GM12874 (cell line): ENCODE data around the gene CHD1.

ENCODE experiments used
- TF ChIP-seq, protein P1 (sequence below): IDR thresholded peaks from 2 replicates; pipeline ENCODE4 v1.5.1; 2011; ENCODE audit warnings: low read depth, mild to moderate bottlenecking, control low read depth, low read length, moderate library complexity; ENCODE audit not compliant: insufficient read depth

The CHD1 gene

GRCh38 chr5:98880598-98880997 lies 48.2 kb downstream of the CHD1 start:
- TF ChIP-seq, protein P1, sequence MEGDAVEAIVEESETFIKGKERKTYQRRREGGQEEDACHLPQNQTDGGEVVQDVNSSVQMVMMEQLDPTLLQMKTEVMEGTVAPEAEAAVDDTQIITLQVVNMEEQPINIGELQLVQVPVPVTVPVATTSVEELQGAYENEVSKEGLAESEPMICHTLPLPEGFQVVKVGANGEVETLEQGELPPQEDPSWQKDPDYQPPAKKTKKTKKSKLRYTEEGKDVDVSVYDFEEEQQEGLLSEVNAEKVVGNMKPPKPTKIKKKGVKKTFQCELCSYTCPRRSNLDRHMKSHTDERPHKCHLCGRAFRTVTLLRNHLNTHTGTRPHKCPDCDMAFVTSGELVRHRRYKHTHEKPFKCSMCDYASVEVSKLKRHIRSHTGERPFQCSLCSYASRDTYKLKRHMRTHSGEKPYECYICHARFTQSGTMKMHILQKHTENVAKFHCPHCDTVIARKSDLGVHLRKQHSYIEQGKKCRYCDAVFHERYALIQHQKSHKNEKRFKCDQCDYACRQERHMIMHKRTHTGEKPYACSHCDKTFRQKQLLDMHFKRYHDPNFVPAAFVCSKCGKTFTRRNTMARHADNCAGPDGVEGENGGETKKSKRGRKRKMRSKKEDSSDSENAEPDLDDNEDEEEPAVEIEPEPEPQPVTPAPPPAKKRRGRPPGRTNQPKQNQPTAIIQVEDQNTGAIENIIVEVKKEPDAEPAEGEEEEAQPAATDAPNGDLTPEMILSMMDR, result no peak

GRCh38 chr5:98880151-98880550 lies 48.7 kb downstream of the CHD1 start:
- TF ChIP-seq, protein P1, result no peak

DNA sequence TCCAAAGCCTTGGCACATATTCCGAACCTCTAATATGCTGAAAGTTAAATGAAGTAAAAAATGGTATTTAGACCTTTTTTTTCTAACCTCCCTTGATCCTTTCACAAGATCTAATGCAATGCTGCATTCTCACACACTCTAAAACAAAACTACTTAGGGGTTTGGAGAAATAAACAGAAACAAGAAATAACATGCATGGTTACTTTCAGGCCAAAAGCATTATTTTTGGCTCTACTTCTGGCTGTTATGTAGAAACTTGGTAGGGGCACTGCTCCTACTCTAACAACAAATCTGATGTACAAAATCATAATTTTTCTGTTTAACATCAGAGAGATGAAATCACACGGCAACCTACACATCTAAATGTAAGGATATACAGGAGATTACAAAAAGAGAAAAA lies 51.2 kb downstream of the CHD1 start:
- TF ChIP-seq, protein P1, result no peak

- TF ChIP-seq, protein P1, result no peak
These were observed 56.1 kb downstream of the CHD1 start for GRCh38 chr5:98872674-98873073.

DNA sequence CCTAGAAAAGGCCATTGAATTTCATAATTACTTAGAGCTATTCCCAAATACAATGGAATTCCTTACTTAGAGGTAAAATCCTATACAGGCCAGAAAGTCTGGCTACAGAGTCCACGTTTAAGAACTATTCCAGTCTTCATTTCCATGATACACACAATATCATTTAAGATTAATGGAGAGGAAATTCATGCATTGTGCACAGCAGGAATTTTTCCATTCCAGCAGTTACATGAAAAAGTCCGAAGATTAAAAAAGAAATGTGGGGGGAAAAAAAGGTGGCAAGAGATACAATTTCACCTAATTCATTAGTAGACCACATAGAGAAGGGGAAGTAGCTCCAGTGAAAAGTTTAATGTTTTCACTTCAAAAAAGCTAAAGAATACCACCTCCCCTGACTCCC lies 63.1 kb downstream of the CHD1 start:
- TF ChIP-seq, protein P1, result no peak

- TF ChIP-seq, protein P1, result no peak
These were observed 81.8 kb downstream of the CHD1 start for GRCh38 chr5:98847054-98847453.

GRCh38 chr5:98846520-98846919 lies 82.3 kb downstream of the CHD1 start:
- TF ChIP-seq, protein P1, result no peak

- TF ChIP-seq, protein P1, result no peak
These were observed 82.9 kb downstream of the CHD1 start for GRCh38 chr5:98845878-98846277.
